Ovary (tissue), 9 donors: Measurements from ENCODE around the gene TGM2. TPM values are rescaled to one million over a fixed set of nuclear protein-coding genes. Genes with fewer than 3 reads are reported as not detected.

ENCODE experiments used
- DNase-seq, 5 donors: peaks; one replicate each; pipeline ENCODE4 v3.0.0-alpha.2; 2019 to 2020
- H3K27ac ChIP-seq, 2 donors: fragments of 200-600 bp; one replicate each; pipeline versions ENCODE4 v1.5.1 to v1.8.0; 2019 to 2022
- H3K27me3 ChIP-seq: fragments of 200-600 bp; one replicate; pipeline ENCODE4 v1.8.0; 2022
- H3K36me3 ChIP-seq: fragments of 200-600 bp; sonication (generic); one replicate; pipeline ENCODE4 v1.5.1; 2019
- H3K4me1 ChIP-seq: one replicate; pipeline ENCODE4 v1.8.1; 2013; ENCODE audit warnings: mild to moderate bottlenecking, moderate library complexity; ENCODE audit not compliant: insufficient read depth
- H3K4me3 ChIP-seq: fragments of 200-600 bp; sonication (generic); one replicate; pipeline ENCODE4 v1.5.1; 2017
- H3K9me3 ChIP-seq, 2 donors: fragments of 200-600 bp in 1 of 2; sonication (generic) in 1 of 2; one replicate each; pipeline versions ENCODE4 v1.5.1 to v1.8.1; 2013 to 2019; ENCODE audit warnings: mild to moderate bottlenecking in 1 of 2, moderate library complexity in 1 of 2
- CTCF ChIP-seq, 3 donors: fragments of 450-650 bp in 2 of 3; fragments of 200-600 bp in 1 of 3; IDR thresholded peaks; one replicate each; pipeline versions ENCODE4 v1.5.1 to v1.8.0; 2016 to 2022; ENCODE audit warnings: antibody characterized with exemption in 3 of 3, mild to moderate bottlenecking in 1 of 3
- EP300 ChIP-seq: sonication (generic); formaldehyde crosslinking; IDR thresholded peaks from one replicate; pipeline ENCODE4 v1.6.1; 2017; ENCODE audit warnings: antibody characterized with exemption
- POLR2A ChIP-seq: fragments of 450-650 bp; IDR thresholded peaks from one replicate; pipeline ENCODE4 v1.6.1; 2017; ENCODE audit warnings: antibody characterized with exemption, mild to moderate bottlenecking, moderate library complexity
- WGBS, 3 donors: extraction: QIAGEN DNeasy Blood & Tissue Kit in 1 of 3; methylation state at CpG; one replicate each; pipeline versions ENCODE4 v1.1.5 to v1.1.7; 2013 to 2017; 5-methylcytosine and 5-hydroxymethylcytosine counted together
- intact Hi-C, 4 donors: fragments of 100-400 bp; cut with DNase I; formaldehyde crosslinking; loops; one replicate each; pipeline versions ENCODE4 v1.11.0 to v1.15.1; 2022 to 2023
- polyA plus RNA-seq, 2 donors: library from polyadenylated mRNA; stranded (reverse); fragments of 200-250 nt in 1 of 2; fragments of 350-450 nt in 1 of 2; fragmentation: Illumina TruSeq in 1 of 2; extraction: RNeasy Lipid Tissue Mini Kit (QIAGEN cat#74804) in 1 of 2; gene quantifications; one replicate each; pipeline ENCODE4 v1.2.3, GENCODE V29; 2013 to 2014
- total RNA-seq, 7 donors: library from RNA; depleted of rRNA in 2 of 7; stranded (reverse); fragments of >200 nt in 2 of 7; fragmentation: NEBNext Ultra II Directional in 3 of 7; extraction: Animal tissue kit (Norgen Biotek cat#: 25700) in 3 of 7; gene quantifications; one replicate each; pipeline versions ENCODE4 v1.1.0 to v1.2.4, GENCODE V29; 2016 to 2023
- donor health status: DM: no; HTN: no; CAD: no; lungs with moderate emphysema.
- donor health status: DM: no; HTN: no; CAD: no.
- donor health status: Bipolar disorder and iron deficiency.
- donor health status: DM: yes; HTN: yes; CAD: no.
- donor health status: DM: no; HTN: no; CAD: no.
- donor health status: DM: yes; HTN: yes; CAD: no.

Gene TGM2
- total and polyA plus RNA-seq, 9 donors, result 15.0 to 320 (median 52.8) TPM

- TF ChIP-seq CTCF (IDR thresholded peaks at IDR 0.05) (no peak), EP300 (no peak), POLR2A (no peak)
- WGBS, 3 donors, result 80 to 88% (median 81%) methylated on average over 7 of the region's 7 CpGs
- H3K36me3 ChIP-seq, result no peaks in the 10 kb centered on the region
- intact Hi-C loops, result no loop called here
- H3K27ac ChIP-seq, result no peak overlapping the region
- no peaks in the 10 kb centered on the region for H3K27me3 ChIP-seq
- no peaks in the 10 kb centered on the region for H3K4me1 ChIP-seq
- H3K9me3 ChIP-seq, result no peaks in the 10 kb centered on the region
- H3K4me3 ChIP-seq, result no peak overlapping the region
- DNase-seq, result no peak
Observed at GRCh38 chr20:38181207-38181801, 16.2 kb upstream of the TGM2 start.

- Histone ChIP-seq H3K27me3 (no peaks in the 10 kb centered on the region), H3K9me3 (no peaks in the 10 kb centered on the region), H3K4me3 (no peak overlapping the region), H3K36me3 (no peaks in the 10 kb centered on the region), H3K27ac (no peak overlapping the region), H3K4me1 (no peaks in the 10 kb centered on the region)
- WGBS, 3 donors, result 61 to 79% (median 69%) methylated on average over 5 of the region's 5 CpGs
- intact Hi-C loops, result no loop called here
- TF ChIP-seq EP300, result no peak
- no peak for TF ChIP-seq POLR2A
- no peak for TF ChIP-seq CTCF (IDR thresholded peaks at IDR 0.05)
- DNase-seq, result no peak
Observed at GRCh38 chr20:38180781-38181180, 15.7 kb upstream of the TGM2 start.

- no peak for DNase-seq
- no peaks in the 10 kb centered on the region for H3K27me3 ChIP-seq
- no peaks in the 10 kb centered on the region for H3K4me1 ChIP-seq
- WGBS, 3 donors, result 59 to 68% (median 67%) methylated on average over 6 of the region's 6 CpGs
- H3K9me3 ChIP-seq, result no peaks in the 10 kb centered on the region
- intact Hi-C loops, result no loop called here
- TF ChIP-seq CTCF (IDR thresholded peaks at IDR 0.05) (no peak), EP300 (no peak), POLR2A (no peak)
- H3K4me3 ChIP-seq, result no peak overlapping the region
- no peak overlapping the region for H3K27ac ChIP-seq
- no peaks in the 10 kb centered on the region for H3K36me3 ChIP-seq
Observed at GRCh38 chr20:38179846-38180245, 14.8 kb upstream of the TGM2 start.

GRCh38 chr20:38178581-38178980 lies 13.5 kb upstream of the TGM2 start:
- Histone ChIP-seq H3K27me3 (no peaks in the 10 kb centered on the region), H3K9me3 (no peaks in the 10 kb centered on the region), H3K36me3 (no peaks in the 10 kb centered on the region), H3K4me1 (no peaks in the 10 kb centered on the region), H3K4me3 (no peak overlapping the region), H3K27ac (no peak overlapping the region)
- intact Hi-C loops, result no loop called here
- DNase-seq, result no peak
- WGBS, 3 donors, result 88 to 93% (median 88%) methylated on average over 4 of the region's 4 CpGs
- no peak for TF ChIP-seq POLR2A
- no peak for TF ChIP-seq EP300
- TF ChIP-seq CTCF (IDR thresholded peaks at IDR 0.05), result no peak
